ENCODE results near the gene THSD7A. TPM values are rescaled to one million over a fixed set of nuclear protein-coding genes. Genes with fewer than 3 reads are reported as not detected.

The THSD7A gene
- total RNA-seq, 2 experiments from 2014 or later = not detected

DNA sequence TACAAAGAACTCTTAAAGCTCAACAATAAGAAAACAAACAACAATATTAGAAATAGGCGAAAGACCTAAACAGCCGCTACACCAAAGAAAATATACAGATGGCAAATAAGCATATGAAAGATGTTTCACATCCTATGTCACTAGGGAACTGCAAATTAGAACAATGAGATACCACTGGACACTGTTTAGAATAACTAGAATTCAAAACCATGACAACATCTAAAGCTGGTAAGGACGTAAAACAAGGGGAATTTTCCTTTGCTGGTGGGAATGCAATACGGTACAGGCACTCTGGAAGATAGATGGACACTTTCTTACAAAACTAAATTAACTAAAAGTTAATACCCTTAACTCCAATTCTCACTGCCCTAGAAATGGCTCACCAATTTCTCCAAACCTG is 44.5 kb downstream of the THSD7A start:
- DNase-seq = no peak
- CTCF ChIA-PET = no interaction called here
- H3K9me3 Mint-ChIP-seq (ENCODE audit: low read depth) = no peaks in the 10 kb centered on the region
- H3K4me1 Mint-ChIP-seq = no peaks in the 10 kb centered on the region
- no peaks in the 10 kb centered on the region for H3K27me3 Mint-ChIP-seq
- H3K36me3 Mint-ChIP-seq = no peaks in the 10 kb centered on the region
- no peak for ATAC-seq
- H3K27ac Mint-ChIP-seq = no peak overlapping the region
- no peak overlapping the region for H3K4me3 Mint-ChIP-seq

DNA sequence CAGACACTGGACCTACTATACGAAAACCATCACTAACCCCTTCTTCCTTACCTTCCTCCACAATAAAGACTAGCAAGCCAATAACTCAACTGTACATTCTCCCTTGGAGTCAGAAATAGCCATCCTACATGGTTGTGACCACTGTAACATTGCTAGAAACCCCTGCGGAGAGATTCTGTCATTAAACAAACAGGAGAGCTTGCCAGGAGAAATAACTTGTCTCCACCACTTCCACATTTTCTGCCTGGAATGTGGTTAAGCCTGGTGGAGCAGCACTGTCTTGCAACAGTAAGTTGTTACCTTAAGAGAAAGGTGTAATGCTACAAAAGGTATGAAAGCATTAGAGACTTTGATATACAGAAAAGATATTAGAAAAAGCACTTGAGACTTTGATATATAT is 45.8 kb downstream of the THSD7A start:
- H3K27me3 Mint-ChIP-seq = no peaks in the 10 kb centered on the region
- DNase-seq (no peak), ATAC-seq (no peak)
- H3K4me3 Mint-ChIP-seq = no peak overlapping the region
- no peak overlapping the region for H3K27ac Mint-ChIP-seq
- no peaks in the 10 kb centered on the region for H3K36me3 Mint-ChIP-seq
- H3K9me3 Mint-ChIP-seq (ENCODE audit: low read depth) = no peaks in the 10 kb centered on the region
- H3K4me1 Mint-ChIP-seq = no peaks in the 10 kb centered on the region
- CTCF ChIA-PET = no interaction called here

DNA sequence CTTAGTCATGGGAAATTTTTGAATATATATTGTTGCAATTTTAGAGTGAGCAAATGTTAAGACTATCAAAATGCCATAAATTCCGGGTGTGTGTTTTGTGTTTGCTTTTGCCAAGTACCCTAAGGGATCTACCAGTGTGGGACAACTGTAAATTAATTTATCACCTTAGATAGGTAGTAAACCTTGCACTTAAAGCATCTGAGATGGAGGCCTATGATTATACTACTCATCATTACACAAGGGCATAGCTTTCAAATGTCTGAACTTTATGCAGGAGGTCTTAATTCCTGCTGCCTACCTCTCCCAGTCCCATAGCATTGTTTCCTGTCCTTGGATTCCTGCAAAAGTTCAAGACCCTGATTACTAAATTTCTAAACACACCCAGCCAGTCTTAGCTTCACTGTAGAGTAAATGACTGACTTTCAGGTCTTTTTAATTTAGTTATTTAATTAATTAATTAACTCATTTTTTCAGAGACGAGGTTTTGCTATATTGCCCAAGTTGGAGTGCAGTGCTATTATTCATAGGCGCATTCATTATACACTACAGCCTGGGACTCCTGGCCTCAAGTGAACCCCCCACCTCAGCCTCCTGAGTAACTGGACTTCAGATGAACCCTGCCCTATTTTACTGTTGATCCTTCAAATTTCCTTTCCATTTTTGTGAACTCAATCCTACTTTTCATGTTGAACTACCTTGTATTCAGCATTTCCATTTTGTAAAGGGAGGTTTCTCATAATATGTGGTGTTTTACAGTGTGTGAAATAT is 47.0 kb downstream of the THSD7A start:
- H3K27ac Mint-ChIP-seq = no peak overlapping the region
- H3K27me3 Mint-ChIP-seq = no peaks in the 10 kb centered on the region
- H3K9me3 Mint-ChIP-seq (ENCODE audit: low read depth) = no peaks in the 10 kb centered on the region
- DNase-seq = no peak
- no peaks in the 10 kb centered on the region for H3K36me3 Mint-ChIP-seq
- H3K4me3 Mint-ChIP-seq = no peak overlapping the region
- CTCF ChIA-PET = no interaction called here
- H3K4me1 Mint-ChIP-seq = no peaks in the 10 kb centered on the region
- no peak for ATAC-seq

DNA sequence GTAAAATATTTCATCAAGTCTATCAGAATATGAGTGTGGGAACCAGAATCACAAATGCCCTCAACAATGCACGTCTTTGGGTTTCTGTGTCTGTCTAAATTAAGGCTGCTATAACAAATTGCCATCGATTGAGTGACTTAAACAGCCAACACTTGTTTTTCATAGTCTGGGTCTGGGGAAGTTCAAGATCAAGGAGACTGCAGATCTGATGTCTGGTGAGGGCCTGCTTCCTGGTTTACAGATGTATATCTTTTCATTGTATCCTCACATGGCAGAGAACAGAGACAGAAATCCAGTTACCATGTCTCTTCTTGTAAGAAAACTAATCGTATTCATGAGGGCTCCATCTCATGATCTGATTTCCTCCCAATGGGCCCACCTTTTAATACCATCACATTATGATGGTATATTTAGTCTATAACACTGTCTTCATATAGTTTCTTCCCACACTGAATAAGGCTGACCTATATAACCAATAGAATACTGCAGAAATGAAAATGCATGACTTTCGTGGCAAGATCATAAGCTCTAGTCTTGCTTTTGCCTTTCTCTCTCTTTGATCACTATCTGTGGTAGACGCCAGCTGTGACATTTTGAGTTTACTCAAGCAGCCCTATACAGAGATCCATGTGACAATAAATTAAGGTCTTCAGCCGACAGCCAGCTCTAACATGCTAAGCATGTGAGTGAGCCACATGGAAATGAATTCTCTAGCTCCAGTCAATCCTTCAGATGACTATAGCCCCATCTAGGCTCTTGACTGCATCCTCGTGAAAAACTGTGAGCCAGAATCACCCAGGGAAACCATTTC is 51.9 kb downstream of the THSD7A start:
- CTCF ChIA-PET = no interaction called here
- no peak overlapping the region for H3K27ac Mint-ChIP-seq
- DNase-seq (no peak), ATAC-seq (no peak)
- no peaks in the 10 kb centered on the region for H3K36me3 Mint-ChIP-seq
- no peak overlapping the region for H3K4me3 Mint-ChIP-seq
- no peaks in the 10 kb centered on the region for H3K4me1 Mint-ChIP-seq
- no peaks in the 10 kb centered on the region for H3K9me3 Mint-ChIP-seq (ENCODE audit: low read depth)
- no peaks in the 10 kb centered on the region for H3K27me3 Mint-ChIP-seq

DNA sequence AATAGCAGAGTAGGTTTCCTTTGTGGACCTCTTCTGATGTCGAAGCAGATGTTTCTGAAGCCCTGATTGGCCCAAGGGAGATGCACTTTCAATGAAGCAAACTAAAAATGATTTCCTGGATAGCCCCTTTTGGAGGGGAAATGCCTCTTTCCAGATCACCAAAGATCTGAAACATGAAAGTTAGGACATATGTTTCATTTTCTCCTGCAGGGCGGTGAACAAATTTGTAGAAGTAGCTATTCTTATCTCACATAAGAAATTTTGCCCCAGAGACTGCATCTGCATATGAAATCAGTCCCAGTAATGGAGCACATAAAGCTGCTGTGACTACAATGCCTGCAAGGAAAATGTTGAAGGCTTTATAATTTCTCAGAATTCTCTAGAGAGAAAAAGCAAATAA is 56.0 kb downstream of the THSD7A start:
- DNase-seq (no peak), ATAC-seq (no peak)
- H3K27ac Mint-ChIP-seq = no peak overlapping the region
- H3K36me3 Mint-ChIP-seq = no peaks in the 10 kb centered on the region
- no peak overlapping the region for H3K4me3 Mint-ChIP-seq
- peaks cover 4% of the 10 kb centered on the region for H3K9me3 Mint-ChIP-seq (ENCODE audit: low read depth)
- H3K4me1 Mint-ChIP-seq = no peaks in the 10 kb centered on the region
- H3K27me3 Mint-ChIP-seq = no peaks in the 10 kb centered on the region
- CTCF ChIA-PET = no interaction called here

DNA sequence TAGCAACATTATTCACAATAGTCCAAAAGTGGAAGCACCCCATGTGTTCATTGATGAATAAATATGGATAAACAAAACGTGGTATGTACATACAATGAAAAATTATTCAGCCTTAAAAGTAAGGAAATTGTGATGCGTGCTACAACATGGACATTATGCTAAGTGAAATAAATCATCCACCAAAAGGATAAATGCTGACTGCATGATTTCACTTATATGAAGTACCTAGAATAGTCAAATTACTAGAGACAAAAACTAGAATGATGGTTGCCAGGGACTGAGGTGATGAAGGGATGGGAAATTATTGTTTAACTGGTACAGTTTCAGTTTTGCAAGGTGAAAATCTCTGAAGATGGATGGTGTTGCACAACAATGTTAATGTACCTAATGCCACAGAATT is 56.6 kb downstream of the THSD7A start:
- H3K9me3 Mint-ChIP-seq (ENCODE audit: low read depth) = peaks cover 4% of the 10 kb centered on the region
- DNase-seq (no peak), ATAC-seq (no peak)
- CTCF ChIA-PET = no interaction called here
- H3K27me3 Mint-ChIP-seq = no peaks in the 10 kb centered on the region
- no peak overlapping the region for H3K27ac Mint-ChIP-seq
- H3K36me3 Mint-ChIP-seq = no peaks in the 10 kb centered on the region
- no peaks in the 10 kb centered on the region for H3K4me1 Mint-ChIP-seq
- no peak overlapping the region for H3K4me3 Mint-ChIP-seq

DNA sequence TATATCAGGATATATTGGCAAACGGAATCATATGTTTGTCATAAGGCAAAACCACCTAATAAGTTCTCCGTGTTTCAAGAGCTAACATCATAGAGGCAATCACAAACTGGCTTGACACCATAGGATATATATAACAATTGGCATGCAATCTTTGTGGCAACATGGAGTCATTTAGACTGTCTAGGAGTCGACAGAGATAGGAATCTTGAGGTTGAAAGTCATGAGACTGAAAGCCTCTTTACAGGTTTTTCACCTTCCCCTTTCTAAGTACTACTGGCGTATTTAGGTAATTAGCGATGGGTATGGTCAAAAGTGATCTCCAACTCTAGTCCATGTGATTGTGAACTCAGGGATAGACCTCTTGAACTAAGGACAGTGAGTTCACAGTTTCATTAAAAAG is 63.7 kb downstream of the THSD7A start:
- DNase-seq (no peak), ATAC-seq (no peak)
- no peak overlapping the region for H3K27ac Mint-ChIP-seq
- H3K4me3 Mint-ChIP-seq = no peak overlapping the region
- no peaks in the 10 kb centered on the region for H3K36me3 Mint-ChIP-seq
- H3K4me1 Mint-ChIP-seq = no peaks in the 10 kb centered on the region
- CTCF ChIA-PET = no interaction called here
- peaks cover 4% of the 10 kb centered on the region for H3K9me3 Mint-ChIP-seq (ENCODE audit: low read depth)
- H3K27me3 Mint-ChIP-seq = no peaks in the 10 kb centered on the region

DNA sequence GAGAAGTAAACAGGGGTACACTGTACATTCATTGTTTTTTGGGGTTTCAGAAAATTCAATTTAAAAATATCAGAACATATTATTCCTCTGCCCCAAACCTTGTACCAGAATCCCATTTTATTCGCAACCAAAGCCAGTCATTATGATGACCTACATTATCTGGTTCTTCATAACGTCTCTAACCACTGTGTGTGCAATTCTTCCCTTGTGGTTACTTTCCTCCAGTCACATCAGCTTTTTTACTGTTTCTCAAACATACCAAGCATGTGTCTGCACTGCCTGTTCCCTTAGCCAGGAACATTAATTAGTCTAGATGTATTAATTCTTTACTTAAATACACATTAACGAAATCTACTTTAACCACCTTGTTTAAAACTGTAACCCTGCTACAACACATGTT is 64.8 kb downstream of the THSD7A start:
- ATAC-seq (no peak), DNase-seq (no peak)
- no peaks in the 10 kb centered on the region for H3K27me3 Mint-ChIP-seq
- no peak overlapping the region for H3K4me3 Mint-ChIP-seq
- H3K27ac Mint-ChIP-seq = no peak overlapping the region
- no peaks in the 10 kb centered on the region for H3K9me3 Mint-ChIP-seq (ENCODE audit: low read depth)
- CTCF ChIA-PET = no interaction called here
- H3K36me3 Mint-ChIP-seq = no peaks in the 10 kb centered on the region
- H3K4me1 Mint-ChIP-seq = no peaks in the 10 kb centered on the region

DNA sequence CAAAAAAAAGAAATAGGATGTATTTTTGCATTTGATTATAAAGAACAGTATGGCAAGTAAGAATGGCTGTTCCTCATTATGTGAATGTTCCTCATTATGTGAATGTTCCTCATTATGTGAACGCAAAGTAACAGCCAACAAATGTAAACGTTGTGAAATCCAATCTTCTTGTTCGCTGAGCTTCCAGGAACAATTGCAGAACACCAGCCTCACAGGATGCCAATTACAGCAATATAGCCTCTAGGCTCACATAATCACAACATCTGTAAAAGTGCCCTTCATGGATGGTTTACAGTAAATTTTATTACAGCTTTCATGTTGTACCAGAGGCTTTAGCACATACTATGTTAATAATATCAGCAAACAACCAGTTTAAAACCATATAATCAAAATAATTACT is 71.6 kb downstream of the THSD7A start:
- no peaks in the 10 kb centered on the region for H3K9me3 Mint-ChIP-seq (ENCODE audit: low read depth)
- no peak overlapping the region for H3K27ac Mint-ChIP-seq
- H3K27me3 Mint-ChIP-seq = no peaks in the 10 kb centered on the region
- H3K4me1 Mint-ChIP-seq = no peaks in the 10 kb centered on the region
- CTCF ChIA-PET = no interaction called here
- H3K4me3 Mint-ChIP-seq = no peak overlapping the region
- DNase-seq (no peak), ATAC-seq (no peak)
- H3K36me3 Mint-ChIP-seq = no peaks in the 10 kb centered on the region

DNA sequence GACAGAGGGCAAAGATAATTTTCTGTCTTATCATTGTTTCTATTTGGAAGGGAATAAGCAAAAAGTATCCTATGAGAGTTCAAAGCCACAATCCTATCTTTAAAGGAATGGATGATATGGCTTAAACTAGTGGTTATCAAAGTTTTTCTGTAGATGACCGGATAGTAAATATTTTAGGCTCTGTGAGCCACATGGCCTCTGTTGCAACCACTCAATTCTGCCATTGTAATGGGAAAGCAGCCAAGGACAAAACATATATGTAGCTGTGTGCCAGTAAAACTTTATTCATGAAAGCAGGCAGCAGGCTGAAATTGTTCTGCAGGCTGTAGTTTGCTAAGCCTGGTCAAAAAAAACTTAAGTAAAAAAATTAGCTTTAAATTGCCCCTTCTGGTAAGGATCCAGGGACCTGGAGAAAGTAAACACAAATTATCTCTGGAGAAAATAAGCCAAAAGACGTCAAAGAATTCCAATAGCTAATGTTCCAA is 73.3 kb downstream of the THSD7A start:
- no peaks in the 10 kb centered on the region for H3K4me1 Mint-ChIP-seq
- H3K9me3 Mint-ChIP-seq (ENCODE audit: low read depth) = no peaks in the 10 kb centered on the region
- ATAC-seq (no peak), DNase-seq (no peak)
- H3K4me3 Mint-ChIP-seq = no peak overlapping the region
- H3K27ac Mint-ChIP-seq = no peak overlapping the region
- no peaks in the 10 kb centered on the region for H3K27me3 Mint-ChIP-seq
- no peaks in the 10 kb centered on the region for H3K36me3 Mint-ChIP-seq
- CTCF ChIA-PET = no interaction called here

DNA sequence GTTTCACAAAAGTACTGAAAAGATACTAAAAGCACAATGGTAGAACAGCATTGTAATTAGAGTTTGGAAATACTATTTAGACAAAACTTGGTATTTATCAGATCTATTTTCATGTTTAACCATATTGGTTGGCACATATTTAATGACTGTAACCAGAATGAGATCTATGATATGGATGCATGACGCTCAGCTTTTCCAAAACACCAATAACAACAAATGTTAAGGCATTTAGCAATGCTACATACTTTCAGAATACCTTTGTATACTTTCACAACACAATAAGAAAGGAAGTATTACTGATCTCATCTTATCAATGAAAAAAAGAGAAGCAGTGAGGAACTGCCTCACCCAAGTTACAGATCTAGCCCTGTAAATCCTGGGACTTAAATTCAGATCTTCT is 74.8 kb downstream of the THSD7A start:
- no peak for DNase-seq
- Mint-ChIP-seq H3K4me3 (no peak overlapping the region), H3K9me3 (ENCODE audit: low read depth) (no peaks in the 10 kb centered on the region), H3K36me3 (no peaks in the 10 kb centered on the region), H3K27me3 (no peaks in the 10 kb centered on the region), H3K4me1 (no peaks in the 10 kb centered on the region), H3K27ac (no peak overlapping the region)
- CTCF ChIA-PET = no interaction called here
- no peak for ATAC-seq

DNA sequence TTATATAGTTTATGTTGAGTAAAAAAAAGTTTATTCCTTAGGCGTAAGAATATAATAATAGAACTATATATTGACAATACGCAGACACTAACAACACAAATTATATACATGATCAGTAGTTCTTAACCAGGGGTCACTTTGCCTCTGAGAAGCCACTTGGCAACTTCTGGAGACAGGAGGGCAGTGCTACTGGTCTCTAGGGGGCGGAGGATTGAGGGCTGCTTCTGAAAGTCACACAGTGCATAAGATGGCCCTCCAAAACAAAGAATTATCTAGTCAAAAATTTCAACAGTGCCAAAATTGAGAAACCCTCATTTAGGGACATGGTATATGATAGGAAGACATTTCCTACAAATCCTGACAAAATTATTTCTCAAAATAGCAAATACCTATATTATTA is 77.1 kb downstream of the THSD7A start:
- no peaks in the 10 kb centered on the region for H3K27me3 Mint-ChIP-seq
- ATAC-seq = no peak
- no peak for DNase-seq
- H3K9me3 Mint-ChIP-seq (ENCODE audit: low read depth) = no peaks in the 10 kb centered on the region
- H3K4me3 Mint-ChIP-seq = no peak overlapping the region
- no peaks in the 10 kb centered on the region for H3K4me1 Mint-ChIP-seq
- H3K27ac Mint-ChIP-seq = no peak overlapping the region
- no peaks in the 10 kb centered on the region for H3K36me3 Mint-ChIP-seq
- CTCF ChIA-PET = no interaction called here

DNA sequence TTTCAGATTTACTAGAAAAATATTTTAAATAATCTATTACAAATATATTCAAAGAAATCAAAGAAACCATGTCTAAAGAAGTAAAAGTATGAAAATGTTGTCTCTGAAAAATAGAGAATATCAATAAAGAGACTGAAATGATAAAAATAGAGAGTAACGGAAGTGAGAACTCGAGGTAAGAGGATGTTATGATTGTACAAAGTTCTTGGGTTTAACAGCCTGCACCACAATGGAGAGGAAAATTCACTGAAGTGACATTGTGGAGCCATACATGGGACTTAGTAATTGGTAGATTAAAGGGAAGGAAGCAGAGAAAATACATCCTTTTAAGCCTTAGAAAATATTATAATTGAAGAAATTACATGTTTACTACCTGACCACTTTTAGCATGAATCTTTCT is 77.9 kb downstream of the THSD7A start:
- Mint-ChIP-seq H3K36me3 (no peaks in the 10 kb centered on the region), H3K4me1 (no peaks in the 10 kb centered on the region), H3K9me3 (ENCODE audit: low read depth) (no peaks in the 10 kb centered on the region), H3K27ac (no peak overlapping the region), H3K4me3 (no peak overlapping the region), H3K27me3 (no peaks in the 10 kb centered on the region)
- CTCF ChIA-PET = no interaction called here
- ATAC-seq (no peak), DNase-seq (no peak)

DNA sequence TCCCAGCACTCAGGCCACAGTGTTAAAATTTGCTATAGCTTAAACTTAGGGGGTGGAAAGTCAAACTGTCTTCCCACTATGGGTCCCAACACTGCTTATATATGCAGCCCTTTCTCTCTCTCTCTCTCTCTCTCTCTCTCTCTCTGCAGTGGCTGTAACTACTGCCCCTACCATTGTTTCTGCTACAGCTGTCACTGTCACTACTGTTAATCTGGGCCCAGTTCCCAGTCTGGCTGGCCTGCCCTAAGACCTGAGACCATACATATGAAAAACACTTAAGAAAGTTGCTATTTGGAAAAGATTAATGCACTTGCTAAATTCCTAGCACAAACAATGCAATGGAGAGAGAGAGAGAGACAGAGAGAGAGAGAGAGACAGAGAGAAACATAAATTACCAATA is 78.6 kb downstream of the THSD7A start:
- no peaks in the 10 kb centered on the region for H3K4me1 Mint-ChIP-seq
- ATAC-seq (no peak), DNase-seq (no peak)
- H3K27me3 Mint-ChIP-seq = no peaks in the 10 kb centered on the region
- H3K9me3 Mint-ChIP-seq (ENCODE audit: low read depth) = no peaks in the 10 kb centered on the region
- H3K27ac Mint-ChIP-seq = no peak overlapping the region
- CTCF ChIA-PET = no interaction called here
- no peaks in the 10 kb centered on the region for H3K36me3 Mint-ChIP-seq
- H3K4me3 Mint-ChIP-seq = no peak overlapping the region

Measured in activated CD8-positive, alpha-beta memory T cell treated with anti-CD3 and anti-CD28 coated beads, Interleukin-2, amount 10 ng/mL, durations not matched to agents 7 days and 5 days (primary cell).